Measurements from ENCODE around the gene ASNSD1.
"Not testable (repeated sequence)": the region's sequence is repeated elsewhere in the genome, so short reads cannot be mapped to it uniquely, and the experiment has no call there.

The ASNSD1 gene

DNA sequence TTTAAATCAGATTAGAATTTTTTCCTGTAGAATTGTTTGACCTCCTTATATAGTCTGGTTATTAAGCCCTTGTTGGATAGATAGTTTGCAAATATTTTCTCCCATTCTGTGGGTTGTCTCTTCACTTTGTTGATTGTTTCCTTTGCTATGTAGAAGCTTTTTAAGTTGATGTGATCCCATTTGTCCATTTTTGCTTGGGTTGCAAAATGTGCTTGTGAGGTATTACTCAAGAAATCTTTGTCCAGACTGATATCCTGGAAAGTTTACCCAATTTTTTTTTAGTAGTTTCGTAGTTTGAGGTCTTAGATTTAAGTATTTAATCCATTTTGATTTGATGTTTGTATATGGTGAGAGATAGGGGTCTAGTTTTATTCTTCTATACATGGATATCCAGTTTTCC is 26.5 kb downstream of the ASNSD1 start:
- DNase-seq (ENCODE audit: low read depth): not testable (repeated sequence)

DNA sequence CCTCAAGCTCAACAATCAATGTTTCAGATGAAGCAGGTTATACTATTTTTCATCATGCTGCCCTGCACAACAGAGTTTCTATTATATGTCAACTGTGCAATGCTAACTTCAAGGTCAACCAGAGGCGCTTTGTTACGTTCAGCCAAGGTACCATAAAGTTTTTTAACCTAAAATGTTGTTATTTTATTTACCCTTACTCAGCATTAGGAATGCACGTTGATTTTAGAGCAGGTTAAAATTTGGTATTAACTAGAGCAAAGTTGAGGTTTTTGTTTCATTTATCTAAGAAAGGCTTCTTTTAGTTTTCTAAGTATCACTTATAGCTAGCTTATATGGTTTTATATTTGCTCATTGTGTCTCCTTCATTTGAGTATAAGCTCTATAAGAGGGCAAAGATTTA is 35.0 kb downstream of the ASNSD1 start:
- no peak for DNase-seq (ENCODE audit: low read depth)

DNA sequence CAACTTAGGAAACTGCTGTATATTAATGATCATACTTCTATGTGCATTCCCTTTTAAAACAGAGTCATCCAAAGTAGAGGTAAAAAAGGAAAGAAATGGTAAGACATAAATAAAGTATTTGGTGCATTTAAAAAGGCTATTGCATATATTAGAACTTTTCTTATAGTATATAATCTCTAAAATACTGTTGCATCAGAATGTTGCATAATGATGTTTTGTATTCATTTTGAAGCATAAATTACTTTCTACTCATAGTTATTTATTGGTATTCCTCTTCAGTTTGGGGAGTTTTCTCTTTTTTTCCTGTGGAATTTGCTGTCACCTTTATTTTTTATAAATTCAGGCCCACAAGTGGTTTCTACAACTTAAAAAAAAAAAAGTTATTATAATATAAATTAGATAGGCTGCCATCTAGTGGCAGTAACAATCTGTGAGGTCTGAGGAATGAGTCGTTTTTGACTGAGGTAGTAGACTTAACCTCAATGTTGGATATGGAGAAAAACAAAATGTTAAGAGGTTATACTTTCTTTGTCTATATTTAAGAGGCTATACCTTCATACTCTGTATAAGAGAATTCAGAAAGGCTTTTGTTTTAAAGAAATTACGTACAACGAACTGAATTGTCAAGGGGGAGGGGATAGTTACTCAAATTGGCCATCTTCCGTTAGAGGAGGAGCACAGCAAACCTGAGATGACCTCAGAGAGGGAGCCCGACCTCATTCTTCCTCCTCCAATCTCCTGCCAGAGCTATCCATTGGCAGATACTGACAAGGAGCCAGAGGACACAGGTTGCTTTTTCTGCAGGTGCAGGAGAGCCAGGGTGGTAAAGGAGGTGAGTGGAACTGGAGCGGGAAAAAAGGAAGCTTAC is 37.0 kb downstream of the ASNSD1 start:
- DNase-seq (ENCODE audit: low read depth): no peak

DNA sequence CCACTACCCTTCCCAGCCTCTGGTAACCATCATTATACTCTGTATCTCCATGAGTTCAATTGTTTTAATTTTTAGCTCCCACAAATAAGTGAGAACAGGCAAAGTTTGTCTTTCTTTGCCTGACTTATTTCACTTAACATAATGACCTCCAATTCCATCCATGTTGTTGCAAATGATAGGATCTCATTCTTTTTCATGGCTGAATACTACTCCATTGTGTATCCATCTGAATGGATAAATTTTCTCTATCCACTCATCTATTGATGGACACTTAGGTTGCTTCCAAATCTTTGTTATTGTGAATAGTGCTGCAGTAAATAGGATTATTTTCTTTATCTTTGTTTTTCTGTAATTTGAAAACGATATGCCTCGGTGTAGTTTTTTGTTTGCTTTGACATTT is 39.4 kb downstream of the ASNSD1 start:
- no peak for DNase-seq (ENCODE audit: low read depth)

DNA sequence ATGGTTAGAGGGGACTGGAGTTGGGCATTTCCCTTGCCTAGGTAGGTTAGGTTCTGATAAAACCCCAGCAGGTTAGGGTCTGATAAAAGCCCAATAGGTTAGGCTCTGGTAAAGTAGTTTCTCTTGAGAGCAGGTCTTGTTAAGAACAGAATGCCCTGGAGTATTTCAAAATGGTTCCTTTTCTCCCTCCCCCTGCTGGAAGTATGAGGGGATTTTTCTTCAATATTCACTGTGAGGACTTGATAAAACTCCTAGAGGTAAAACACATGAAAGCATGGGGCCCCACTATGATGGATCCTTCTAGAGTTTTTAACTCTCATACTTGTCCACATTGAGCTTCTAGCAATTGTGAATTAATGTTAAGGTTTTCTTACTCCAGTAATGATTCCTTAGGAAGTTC is 40.8 kb downstream of the ASNSD1 start:
- DNase-seq (ENCODE audit: low read depth): no peak

DNA sequence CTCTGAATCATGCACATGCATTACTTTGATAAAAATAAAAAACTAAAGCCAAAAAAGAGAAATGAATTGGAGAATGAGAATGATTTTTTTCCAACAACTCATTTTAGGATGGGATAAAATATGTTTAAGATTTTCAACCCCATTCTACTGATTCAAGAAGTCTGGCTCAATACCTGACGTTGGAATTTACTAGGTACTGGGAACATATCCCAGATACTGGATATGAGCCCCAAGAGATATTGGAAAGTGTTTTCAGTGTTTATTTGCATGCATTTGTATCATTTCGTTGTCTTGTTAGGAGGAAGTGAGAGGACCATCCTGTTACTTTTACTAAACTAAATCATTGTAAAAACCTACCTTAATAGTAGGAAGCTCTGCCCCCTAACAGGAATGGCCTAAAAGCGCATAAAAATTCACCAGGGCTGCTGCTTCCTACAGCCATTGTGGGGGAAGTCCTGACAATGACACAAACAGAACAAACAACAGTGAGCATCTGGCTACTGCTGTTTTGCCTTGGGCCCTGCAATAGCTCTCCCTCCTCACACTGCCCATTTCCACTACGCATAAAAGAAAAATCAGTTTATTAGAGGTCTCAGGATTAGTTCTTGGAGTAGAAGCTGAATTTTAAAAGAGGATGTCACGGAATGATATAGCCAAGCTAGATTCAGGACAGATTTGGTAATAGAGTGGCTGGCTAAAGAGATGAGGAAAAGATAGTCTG is 48.4 kb downstream of the ASNSD1 start:
- DNase-seq (ENCODE audit: low read depth): no peak

DNA sequence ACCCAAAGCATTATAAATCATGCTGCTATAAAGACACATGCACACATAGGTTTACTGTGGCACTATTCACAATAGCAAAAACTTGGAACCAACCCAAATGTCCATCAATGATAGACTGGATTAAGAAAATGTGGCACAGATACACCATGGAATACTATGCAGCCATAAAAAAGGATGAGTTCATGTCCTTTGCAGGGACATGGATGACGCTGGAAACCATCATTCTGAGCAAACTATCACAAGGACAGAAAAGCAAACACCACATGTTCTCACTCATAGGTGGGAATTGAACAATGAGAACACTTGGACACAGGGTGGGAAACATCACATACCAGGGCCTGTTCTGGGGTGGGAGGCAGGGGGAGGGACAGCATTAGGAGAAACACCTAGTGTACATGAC is 56.3 kb downstream of the ASNSD1 start:
- not testable (repeated sequence) for DNase-seq (ENCODE audit: low read depth)

DNA sequence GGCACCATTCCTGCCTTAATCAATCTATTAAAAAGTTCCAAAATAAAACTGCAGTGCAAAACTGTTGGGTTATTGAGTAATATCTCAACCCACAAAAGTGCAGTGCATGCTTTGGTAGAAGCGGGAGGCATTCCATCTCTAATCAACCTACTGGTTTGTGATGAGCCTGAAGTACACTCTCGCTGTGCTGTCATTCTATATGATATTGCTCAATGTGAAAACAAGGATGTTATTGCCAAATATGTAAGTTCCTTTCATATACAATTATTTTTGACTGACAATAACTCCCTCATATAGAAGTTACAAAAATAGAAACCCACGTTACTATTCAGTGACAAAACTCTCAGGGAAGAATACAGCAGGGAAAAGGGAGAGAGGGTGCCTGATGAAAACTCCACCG is 58.3 kb downstream of the ASNSD1 start:
- no peak for DNase-seq (ENCODE audit: low read depth)

All from non-pigmented ciliary epithelial cell (primary cell).